GM12801 (cell line): Measurements from ENCODE around the gene GATM.

Experiments
- TF ChIP-seq, protein P1 (sequence below): IDR thresholded peaks from one replicate; pipeline ENCODE4 v1.5.1; 2011; ENCODE audit warnings: control low read depth; ENCODE audit not compliant: insufficient read length; ENCODE audit errors: extremely low read depth

GATM gene

DNA sequence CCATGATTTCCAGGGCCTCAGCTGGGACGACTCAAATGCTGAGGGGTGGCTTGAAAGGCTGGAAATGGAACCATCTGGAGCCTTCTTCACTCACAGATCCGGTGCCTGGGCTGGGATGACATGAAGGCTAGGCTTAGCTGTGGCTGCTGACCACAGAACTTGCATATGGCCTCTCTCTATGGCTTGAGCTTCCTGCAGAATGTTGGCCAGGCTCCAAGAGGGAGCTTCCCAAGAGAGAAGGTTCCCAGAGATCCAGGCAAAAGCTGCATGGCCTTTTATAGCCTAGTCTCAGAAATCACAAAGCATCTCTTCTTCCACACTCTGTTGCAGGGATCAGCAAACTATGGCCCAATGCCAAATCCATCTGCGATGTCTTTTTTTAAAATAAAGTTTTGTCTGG, 44.8 kb downstream of the GATM start:
- TF ChIP-seq, protein P1, sequence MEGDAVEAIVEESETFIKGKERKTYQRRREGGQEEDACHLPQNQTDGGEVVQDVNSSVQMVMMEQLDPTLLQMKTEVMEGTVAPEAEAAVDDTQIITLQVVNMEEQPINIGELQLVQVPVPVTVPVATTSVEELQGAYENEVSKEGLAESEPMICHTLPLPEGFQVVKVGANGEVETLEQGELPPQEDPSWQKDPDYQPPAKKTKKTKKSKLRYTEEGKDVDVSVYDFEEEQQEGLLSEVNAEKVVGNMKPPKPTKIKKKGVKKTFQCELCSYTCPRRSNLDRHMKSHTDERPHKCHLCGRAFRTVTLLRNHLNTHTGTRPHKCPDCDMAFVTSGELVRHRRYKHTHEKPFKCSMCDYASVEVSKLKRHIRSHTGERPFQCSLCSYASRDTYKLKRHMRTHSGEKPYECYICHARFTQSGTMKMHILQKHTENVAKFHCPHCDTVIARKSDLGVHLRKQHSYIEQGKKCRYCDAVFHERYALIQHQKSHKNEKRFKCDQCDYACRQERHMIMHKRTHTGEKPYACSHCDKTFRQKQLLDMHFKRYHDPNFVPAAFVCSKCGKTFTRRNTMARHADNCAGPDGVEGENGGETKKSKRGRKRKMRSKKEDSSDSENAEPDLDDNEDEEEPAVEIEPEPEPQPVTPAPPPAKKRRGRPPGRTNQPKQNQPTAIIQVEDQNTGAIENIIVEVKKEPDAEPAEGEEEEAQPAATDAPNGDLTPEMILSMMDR, result no peak

DNA sequence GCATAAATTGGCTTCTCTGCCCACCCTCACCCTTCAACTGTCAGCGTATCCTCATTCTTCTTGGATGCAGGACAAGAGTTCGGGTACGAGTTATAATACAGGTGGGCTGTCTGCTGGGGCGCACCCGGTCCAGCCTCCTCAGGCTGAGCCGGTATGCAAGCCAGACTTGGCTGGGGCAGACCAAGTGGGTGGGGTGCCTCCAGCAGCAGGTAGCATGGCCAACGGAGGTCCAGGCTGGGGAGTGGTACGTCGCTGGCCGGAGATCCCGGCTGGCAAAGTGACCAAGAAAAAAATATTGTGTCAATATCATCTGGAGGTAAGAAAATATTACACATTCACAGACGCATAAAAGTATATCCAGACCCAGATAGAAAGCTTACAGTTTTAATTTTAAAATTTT, 45.6 kb downstream of the GATM start:
- TF ChIP-seq, protein P1, result no peak

DNA sequence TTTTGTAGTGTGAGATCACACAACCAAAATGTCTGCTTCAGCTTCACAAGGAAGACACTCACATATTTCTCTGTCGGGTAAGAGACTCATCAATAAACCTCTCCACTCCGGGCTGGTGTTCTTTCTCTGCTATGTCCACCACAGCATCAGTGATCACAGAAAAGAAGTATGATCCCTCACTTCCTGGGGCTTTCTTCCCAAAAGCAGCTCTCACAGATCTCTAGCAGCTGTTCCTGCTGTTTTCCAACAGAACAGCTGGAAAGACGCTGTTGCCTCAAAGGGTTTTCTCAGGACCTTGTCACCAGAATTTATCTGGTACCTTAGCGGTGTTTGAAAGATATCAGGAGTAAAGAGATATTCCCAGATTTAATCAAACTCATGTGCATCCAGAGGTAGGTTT, 46.4 kb downstream of the GATM start:
- TF ChIP-seq, protein P1, result no peak

DNA sequence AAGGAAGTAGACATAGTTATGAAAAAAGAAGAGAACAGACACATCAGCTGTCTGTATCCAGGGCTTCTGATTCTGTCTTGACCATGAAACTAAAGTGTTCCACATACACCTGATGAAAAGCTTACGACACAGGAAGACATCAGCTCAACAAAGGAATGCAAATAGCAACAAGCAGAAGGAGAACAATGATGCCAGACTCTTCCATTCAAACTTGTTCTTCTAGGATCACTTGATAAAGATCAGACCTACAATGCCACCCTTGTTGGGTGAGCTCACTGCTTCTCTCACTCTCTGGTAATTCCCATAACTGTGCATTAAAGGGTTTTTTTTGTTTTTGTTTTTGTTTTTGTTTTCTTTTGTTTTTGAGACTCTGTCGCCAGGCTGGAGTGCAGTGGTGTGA, 49.7 kb downstream of the GATM start:
- TF ChIP-seq, protein P1, result no peak

DNA sequence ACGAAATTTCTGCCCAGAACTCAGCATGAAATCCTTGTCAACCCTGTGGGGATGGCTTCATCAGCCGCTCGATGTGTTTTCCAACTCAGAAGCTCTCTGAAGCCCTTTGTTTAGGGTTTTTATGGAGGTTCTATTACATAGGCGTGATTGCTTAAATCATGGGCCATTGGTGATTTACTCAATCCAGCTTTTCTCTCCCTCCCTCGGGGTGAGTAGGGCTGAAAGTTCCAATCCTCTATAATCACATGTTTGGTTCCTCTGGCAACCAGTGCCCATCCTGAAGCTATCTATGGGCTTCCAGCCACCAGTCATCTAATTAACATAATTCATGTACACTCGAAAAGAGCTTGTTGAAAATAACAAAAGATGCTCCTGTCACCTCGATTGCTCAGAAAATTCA, 51.6 kb downstream of the GATM start:
- TF ChIP-seq, protein P1, result no peak

DNA sequence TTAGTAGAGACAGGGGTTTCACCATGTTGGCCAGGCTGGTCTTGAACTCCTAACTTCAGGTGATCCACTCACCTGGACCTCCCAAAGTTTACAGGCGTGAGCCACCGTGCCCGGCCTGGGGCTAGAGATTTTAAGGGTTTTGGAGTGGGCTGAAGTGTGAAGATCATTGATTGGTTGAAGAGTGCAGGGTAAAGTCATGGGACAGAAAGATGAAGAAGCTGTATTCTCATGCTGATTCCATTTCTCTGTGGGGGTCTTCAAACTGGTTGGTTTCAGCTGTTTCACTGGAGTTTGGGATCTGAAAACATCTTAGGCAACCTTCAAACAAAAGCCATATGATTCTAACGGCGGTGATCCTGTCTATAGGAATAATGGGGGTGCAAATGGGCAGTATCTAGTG, 52.1 kb downstream of the GATM start:
- TF ChIP-seq, protein P1, result no peak

DNA sequence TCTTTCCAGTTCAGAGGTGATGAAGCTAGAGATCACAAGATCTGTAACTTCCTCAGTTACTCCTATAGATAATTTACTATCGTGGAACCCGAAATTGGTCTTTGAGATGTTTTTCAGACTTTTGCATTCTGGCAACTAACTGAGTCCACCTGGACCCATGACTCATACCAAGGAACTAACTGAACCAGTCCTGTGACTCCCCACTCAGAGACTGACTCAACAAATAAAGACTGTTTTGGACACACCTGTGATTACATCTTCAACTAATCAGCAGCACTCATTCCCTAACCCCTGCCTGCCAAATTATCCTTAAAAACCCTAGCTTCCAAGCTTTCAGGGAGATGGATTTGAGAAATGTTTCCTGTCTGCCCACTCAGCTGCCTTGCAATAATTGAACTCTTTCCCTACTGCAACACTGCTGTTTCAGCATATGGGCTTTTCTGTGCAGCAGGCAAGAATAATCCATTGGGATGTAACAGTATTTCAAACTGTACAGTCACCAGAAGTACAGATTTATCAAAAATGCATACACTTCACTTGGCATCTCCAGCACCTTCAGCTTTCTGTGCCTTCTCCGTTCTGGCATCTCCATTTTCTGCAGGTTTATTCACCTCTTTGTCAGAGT, 57.7 kb downstream of the GATM start:
- TF ChIP-seq, protein P1, result no peak
